ENCODE measurements around the gene GPX8.

Gene GPX8

DNA sequence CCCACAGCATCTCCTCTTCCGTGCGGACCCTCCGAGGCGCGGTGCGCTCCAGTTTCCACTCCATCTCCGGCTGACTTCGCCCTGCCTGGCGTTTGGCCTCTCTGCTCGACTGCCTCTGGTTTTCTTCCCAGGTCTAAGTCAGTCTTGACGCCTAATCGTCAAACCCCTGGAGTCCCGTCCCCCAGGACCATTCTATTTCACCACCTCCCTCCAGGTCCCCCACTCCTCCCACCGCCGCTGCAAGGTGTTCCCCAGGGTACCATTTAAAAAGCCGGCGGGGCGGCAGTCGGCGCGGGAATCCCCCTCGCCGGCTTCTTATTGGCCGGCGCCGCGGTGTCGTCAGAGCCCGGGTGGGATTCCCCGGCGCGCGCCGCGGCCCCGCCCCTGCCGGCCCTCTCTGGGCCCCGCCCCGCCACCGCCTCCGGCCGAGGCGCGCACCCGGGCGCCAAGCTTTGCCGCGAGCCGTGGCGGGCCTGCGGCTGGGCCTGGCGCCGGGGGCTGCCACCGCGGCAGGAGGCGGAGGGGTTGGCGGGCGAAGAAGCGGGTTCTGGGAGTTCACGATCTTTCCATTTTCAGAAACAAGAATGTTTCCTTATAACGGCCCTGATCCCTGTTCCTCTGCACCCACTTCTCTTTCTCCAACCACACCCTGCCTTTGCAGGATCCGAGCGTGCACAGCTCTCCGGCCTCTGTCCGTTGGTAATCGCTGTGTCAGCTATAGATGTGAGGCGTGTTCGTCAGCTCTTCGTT is 13.1 kb downstream of the GPX8 start, which contains the start of gene CDC20B:
Gene CDC20B (minus strand): TSS at position 241 of the 750 bp plus-strand sequence. CDS start 177 bp downstream, at position 64.
- peak; percentile 55 for DNase-seq (ENCODE audit: low read depth)

DNA sequence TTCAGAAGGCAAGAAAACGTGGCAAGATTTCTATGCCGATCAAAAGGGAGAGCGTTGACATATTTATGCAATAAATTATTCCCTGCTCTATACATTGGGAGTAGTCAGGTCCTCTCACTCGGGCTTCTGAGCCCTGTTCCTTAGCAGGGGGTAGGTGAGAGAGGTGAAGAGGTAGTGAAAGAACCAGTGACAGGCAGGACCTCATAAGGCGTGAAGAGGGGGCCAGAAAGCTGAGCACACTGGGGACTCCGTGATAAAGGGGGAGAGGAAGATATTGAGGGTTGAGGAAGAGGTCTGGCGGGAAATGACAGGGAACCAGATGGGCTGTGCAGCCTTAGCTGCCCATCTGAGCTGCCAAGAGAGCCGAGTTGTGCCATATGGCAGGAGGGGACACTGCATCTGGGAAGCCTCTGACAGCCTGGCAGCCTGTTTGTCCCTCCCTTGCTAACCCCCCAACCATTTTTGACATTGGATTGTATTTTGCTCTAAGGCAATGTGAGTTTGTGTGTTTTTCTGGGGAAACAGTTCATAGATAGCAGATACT is 13.8 kb downstream of the GPX8 start:
- DNase-seq (ENCODE audit: low read depth), result no peak

DNA sequence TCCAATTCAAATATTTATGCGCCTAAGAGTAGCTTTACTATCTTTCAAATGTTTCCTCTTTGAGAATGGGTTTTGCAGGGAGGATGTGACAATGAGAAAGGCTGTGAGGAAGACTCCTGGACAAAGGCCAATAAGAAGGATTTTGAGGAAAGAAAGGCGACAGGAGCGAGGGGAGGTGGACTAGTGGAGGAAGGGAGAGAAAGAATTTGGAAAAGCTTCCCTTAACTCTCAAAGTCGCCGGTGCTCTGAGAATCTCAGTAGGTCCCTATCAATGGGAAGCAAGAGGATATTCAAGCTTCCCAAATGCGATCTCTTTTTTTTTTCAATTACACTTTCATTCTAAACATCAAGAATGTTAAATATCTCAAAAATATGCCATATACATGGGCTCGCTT is 15.8 kb downstream of the GPX8 start:
- no peak for DNase-seq (ENCODE audit: low read depth)

DNA sequence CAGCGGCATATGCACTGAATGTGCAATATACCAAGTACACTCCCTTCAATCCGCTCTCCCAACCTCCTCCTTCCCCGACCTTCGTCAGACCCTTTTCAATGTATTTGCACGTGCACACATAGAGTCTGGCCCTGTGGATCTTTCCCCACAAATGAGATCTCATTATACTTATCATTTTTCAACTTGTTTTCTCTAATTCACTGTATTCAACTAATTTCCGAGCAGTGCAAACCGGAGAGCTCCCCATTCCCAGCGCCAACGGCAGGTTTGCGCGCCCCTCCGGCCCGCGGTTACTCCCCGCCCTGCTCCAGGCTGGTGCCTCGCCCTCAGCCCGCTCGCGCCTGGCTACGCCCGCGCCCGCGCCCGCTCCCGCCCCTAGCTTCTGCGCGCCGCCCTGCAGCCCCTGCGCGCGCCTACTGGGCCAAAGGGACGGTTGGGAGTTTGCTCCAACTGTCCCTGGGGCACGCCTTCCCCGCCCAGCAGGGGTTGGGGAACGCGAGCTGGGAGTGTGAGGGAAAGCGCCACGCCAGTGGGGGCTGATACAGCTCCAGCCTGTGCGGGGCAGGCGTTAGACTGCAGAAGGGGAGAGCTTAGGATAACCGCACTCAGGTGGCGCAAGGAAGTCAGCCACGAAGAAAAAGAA is 16.3 kb downstream of the GPX8 start:
- DNase-seq (ENCODE audit: low read depth), result no peak

DNA sequence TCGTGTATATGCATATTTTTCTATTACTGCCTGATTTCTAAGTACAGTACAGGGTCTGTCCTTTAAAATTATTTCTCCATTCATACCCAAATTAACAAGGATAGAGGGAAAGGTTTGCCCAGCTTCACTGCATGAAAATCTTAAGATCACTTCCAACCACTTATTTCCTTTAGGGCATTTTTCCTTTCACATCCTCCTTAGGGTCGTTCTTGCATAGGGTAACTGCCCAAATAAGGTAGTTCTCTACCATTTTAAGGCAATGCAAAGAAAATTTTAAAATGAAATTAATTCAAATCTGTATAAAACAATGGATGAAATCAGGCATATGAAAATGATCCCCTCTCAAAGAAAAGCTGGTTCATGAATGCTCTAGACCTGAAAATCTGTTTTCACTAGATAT is 17.1 kb downstream of the GPX8 start:
- DNase-seq (ENCODE audit: low read depth), result no peak

DNA sequence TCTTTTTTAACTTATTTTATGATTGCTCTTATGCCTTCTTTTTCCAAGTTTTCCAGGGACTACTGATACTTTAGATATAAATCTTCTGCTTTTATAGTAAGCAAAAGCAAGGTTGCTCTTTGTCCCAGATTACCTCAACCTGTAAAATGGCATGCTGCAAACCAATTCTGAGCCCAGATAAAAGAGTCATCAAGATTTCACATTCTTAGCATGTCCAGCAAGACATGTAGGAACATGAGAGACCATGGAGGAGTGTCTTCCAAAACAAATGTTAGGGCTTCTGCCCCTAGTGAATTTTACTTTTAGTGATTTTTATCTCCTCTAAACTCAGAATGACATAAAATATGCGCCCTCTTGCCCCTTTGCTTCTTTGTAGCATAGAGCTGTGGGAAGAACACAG is 20.0 kb downstream of the GPX8 start:
- DNase-seq (ENCODE audit: low read depth), result no peak

DNA sequence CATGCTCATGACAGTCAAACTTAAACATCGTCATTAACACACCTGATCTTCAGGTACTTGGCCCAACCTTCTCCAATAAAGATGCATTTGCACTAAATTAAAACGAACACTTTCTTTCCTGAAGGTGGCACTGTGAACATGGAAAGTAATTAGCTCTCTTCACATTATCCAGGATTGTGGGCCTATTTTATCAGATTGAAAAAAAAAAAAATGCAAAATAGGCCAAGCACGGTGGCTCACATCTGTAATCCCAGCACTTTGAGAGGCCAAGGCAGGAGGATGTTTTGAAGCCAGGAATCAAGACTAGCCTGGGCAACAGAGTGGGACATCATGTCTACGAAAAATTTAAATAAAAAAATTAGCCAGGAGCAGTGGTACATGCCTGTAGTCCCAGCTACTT is 27.4 kb downstream of the GPX8 start:
- no peak for DNase-seq (ENCODE audit: low read depth)

DNA sequence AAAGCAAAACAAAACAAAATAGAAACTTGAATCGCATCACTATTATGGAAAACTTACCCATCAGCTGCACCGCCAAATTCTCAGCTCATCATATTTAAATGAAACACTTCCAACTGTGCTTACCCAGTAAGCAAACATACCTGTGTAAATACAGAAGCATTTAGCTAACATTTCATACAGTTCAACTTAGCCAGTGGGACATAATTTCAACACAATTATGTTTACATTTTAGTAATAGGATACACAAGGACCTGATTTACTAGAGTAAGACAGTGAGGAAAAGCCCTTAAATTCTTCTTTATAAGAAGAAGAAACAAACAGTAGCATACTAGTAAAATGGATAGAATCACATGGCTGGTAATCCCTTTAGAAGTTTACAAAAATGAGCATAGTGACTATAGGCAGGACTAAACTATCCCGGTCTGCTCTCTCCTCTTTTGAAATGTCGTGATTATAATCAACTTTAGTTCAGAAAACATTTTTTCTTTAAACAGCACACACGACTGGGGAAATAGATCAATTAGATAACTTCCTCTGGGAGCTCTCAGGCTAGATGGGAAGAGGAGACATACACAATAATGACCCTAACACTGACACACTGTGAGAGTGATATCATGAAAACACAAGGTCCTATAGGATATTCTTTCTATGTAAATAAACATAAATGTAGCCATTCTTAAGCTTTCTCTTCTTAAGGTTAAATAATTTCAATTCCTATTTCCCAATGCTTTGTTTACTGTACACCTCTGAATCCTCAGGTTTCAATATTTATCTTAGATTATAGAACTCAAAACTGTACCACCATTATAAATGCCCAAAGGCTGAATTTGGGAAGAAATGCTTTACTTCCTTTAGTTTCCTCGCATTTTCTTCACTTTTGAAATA is 28.9 kb downstream of the GPX8 start:
- DNase-seq (ENCODE audit: low read depth), result no peak

DNA sequence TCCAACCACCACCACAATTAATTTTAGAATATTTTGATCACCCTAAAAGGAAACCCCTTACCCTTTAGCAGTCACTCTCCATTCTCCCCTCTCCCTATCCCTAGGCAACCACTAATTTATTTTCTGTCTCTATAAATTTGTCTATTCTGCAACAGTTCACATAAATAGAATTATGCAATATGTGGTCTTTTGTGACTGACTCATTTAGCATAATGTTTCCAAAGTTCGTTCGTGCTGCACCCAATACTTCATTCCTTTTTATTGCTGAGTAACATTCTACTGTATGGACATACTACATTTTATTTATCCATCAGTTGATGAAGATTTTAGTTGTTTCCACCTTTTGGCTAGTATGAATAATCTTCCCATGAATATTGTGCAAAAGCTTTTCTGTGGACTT is 31.2 kb downstream of the GPX8 start:
- DNase-seq (ENCODE audit: low read depth), result no peak

DNA sequence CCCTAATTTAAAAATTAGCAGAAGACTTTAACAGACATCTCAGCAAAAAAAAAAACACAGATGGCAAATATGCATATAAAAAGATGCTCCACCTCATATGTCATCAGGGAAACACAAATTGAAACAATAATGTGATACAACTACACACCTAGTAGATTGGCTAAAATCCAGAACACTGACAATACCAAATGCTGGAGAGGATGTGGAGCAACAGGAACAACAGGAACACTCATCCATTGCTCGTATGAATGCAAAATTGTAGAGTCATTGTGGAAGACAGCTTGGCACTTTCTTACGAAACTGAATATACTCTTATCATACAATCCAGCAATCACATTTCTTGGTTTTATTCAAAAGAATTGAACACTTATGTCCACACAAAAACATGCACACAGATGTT is 45.0 kb downstream of the GPX8 start:
- no peak for DNase-seq (ENCODE audit: low read depth)

DNA sequence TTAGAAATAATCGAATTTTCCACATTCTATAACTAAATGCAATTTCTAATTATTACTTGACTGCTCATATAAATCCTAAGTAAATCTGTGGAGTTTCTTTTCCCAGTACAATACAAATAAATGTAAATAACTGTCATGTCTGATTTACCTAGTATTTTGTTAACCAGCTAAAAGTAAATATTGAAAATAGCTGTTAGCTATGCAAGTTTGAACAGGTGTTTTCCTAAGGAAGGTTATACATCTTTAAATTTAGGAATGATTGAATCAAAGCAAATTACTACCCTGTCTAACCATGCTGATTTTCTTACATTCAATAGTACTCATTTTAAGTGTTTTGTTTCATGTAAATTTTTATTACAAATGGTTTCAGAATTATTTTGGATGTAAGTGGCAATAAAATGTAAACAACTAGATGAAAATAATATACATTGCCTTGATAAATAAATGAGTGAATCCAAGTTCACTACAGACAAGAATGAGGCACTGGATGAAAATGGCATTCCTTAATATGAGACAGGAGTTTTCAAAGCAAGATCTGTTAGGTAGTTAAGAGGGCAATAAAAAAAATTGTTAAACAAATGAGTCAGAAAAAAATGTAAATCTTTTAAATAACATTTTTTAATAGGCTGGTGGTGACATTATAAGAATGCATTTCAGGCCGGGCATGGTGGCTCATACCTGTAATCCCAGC is 51.4 kb downstream of the GPX8 start:
- no peak for DNase-seq (ENCODE audit: low read depth)
